Iris pigment epithelial cell (primary cell): ENCODE results near the gene PSKH1.
"Not testable (repeated sequence)": the region's sequence is repeated elsewhere in the genome, so short reads cannot be mapped to it uniquely, and the experiment has no call there.

Experiments used
- DNase-seq: peaks from one replicate; pipeline ENCODE4 v3.0.0-alpha.2; 2011; ENCODE audit warnings: low read depth

Gene PSKH1

GRCh38 chr16:67924140-67924906, 31.3 kb downstream of the PSKH1 start:
- DNase-seq: no peak

GRCh38 chr16:67926181-67926750, 33.2 kb downstream of the PSKH1 start:
- peak; percentile 28 for DNase-seq

GRCh38 chr16:67927131-67927941, 34.3 kb downstream of the PSKH1 start:
- no peak for DNase-seq

DNA sequence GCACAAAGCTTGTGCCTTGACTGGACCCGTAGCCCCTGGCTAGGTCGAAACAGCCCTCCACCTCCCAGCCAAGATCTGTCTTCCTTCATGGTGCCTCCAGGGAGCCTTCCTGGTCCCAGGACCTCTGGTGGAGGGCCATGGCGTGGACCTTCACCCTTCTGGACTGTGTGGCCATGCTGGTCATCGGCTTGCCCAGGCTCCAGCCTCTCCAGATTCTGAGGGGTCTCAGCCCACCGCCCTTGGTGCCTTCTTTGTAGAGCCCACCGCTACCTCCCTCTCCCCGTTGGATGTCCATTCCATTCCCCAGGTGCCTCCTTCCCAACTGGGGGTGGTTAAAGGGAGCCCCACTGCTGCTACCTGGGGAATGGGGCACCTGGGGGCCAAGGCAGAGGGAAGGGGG, 35.1 kb downstream of the PSKH1 start:
- no peak for DNase-seq

GRCh38 chr16:67928561-67929364, 35.7 kb downstream of the PSKH1 start:
- DNase-seq: peak; percentile 45

DNA sequence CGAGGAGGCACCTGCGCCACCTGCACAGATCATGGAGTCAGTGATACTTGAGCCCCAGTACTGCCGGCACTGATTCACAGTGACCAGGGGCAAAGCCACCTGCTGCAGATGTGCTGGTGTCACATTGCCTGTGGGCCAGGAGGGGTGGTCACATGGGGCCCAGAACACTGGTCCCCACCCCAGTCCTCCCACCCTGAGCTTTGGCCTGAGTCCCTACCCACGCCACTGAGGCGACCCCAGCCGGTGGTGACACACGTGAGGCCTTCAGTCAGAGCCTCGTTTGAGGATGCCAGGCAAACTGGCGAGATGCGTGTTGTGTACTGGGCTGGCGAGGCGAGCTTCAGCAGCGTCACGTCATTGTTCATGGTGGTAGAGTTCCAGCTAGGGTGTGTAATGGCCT, 37.1 kb downstream of the PSKH1 start:
- DNase-seq: no peak

GRCh38 chr16:67930678-67931211, 37.7 kb downstream of the PSKH1 start:
- DNase-seq: no peak

DNA sequence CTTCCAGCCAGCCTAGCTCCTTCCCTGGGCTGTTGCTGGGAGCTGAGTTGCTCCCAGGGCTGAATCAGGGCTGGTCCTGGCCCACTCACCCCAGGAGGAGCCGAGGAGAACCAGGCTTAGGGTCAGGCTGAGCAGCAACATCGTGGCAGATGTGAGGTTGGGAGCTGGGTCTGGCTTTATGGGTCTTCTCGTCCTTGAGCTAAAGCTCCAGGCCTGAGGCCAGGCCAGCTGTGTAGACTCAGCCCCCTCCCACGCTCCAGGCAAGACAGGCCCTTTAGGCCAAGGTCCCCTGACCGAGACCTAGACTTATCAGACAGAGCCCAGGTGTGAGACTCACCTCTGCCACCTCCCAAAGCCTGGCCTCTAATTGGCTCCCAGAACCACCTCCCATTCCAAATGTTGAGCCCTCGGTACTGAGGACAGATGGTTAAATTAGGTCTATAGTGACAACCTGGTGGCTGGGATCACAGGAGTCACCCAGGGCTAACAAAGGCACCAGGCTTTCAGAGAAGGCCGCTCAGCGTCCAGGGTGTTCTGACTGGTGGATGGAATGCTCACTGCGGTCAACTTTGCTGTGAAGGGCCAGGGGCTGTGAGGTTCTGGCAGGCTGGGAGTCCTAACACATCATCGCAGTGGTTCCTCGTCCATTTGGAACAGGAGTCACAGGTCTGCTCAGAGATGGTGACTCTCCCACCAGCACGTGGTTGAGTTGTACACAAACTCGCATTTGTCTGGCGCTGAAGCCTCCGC, 38.8 kb downstream of the PSKH1 start, which contains the start of gene CTRL:
Gene CTRL, minus strand, starts transcription at position 151 of the 750 bp plus-strand sequence. Its CDS starts 10 bp downstream, at position 141.
- DNase-seq: no peak

GRCh38 chr16:67932462-67932840, 39.4 kb downstream of the PSKH1 start:
- DNase-seq: no peak

- no peak for DNase-seq
Observed at GRCh38 chr16:67933805-67934204, 40.8 kb downstream of the PSKH1 start.

GRCh38 chr16:67934306-67935100, 41.4 kb downstream of the PSKH1 start:
- no peak for DNase-seq

- no peak for DNase-seq
Observed at GRCh38 chr16:67935101-67935401, 42.0 kb downstream of the PSKH1 start.

DNA sequence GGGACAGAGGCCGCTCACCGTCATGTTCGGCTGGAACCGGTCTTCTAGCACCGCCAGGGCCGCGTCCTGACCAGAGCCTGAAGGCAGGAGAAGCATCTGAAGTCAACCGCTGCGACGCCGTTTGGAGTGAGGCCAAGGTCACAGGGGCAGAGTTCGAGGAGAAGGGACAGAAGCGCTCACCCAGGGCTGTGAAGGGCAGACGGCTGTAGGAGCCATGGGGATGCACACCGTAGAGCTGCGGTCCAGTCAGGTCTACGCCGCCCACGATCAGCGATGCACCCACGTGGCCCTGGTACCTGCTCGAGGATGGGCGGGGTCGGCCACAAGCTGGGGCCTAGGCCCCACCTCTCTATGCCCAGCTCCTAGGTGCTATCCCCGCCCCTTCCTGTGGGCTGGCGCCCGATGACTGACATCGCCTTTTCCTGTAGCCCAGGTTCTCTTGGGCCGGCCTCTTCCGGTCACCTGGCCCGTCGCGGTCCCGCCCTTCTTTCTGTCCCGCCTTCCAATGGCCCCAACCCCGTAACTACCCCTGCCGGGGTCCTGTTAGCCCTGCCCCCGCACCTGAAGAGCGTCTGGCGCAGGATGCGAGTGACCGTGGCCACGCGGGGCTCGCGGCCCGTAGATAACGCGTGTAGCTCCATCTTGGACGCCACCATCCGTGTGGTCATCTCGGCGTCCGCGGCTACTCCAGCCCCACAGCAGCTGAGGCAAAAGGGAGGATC, 42.5 kb downstream of the PSKH1 start:
- DNase-seq: peak; percentile 94

- DNase-seq: peak; percentile 82
Observed at GRCh38 chr16:67936124-67936879, 43.2 kb downstream of the PSKH1 start, which contains the start of gene PSMB10. Gene PSMB10, minus strand, starts transcription at chr16:67936850. Its CDS starts 101 bp downstream, at chr16:67936749.

GRCh38 chr16:67936880-67937605, 44.0 kb downstream of the PSKH1 start:
- DNase-seq: no peak

- DNase-seq: not testable (repeated sequence)
Observed at GRCh38 chr16:67937713-67938112, 44.7 kb downstream of the PSKH1 start.

GRCh38 chr16:67939507-67940445, 46.7 kb downstream of the PSKH1 start:
- no peak for DNase-seq
